Measurements from ENCODE around the gene ANTXR2.
"Not testable (repeated sequence)": the region's sequence is repeated elsewhere in the genome, so short reads cannot be mapped to it uniquely, and the experiment has no call there.

The ANTXR2 gene

DNA sequence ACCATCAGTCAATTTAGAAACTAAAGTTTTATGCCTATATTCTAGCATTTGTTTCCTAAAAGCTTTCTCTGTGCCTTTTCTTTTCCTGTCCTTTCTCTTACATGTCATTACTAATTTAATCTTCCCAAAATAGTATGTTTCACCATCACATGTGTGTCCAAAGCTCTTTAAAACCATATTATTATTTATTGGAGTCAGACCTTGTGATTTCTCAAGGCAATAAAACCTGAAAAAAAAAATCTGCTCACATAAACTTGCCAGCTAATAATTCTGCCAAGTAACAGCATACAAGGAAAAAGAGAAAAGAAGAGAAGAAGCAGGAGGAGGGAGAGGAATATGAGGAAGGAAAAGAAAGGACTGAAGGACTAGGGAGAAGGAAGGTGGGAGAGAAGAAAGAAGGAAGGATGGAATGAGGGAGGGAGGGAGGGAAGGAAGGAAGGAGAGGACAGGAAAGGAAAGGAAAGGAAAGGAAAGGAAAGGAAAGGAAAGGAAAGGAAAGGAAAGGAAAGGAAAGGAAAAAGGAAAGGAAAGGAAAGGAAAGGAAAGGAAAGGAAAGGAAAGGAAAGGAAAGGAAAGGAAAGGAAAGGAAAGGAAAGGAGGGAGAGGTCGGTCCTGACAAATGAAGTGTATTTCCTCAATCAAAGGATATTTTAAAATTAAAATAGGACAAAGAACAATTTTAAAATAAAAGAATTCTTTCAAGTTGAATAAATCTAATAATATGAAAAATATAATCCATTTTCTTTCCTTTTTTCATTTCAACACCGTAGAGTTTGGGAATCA, 57.4 kb downstream of the ANTXR2 start:
- no peak for FAIRE-seq

DNA sequence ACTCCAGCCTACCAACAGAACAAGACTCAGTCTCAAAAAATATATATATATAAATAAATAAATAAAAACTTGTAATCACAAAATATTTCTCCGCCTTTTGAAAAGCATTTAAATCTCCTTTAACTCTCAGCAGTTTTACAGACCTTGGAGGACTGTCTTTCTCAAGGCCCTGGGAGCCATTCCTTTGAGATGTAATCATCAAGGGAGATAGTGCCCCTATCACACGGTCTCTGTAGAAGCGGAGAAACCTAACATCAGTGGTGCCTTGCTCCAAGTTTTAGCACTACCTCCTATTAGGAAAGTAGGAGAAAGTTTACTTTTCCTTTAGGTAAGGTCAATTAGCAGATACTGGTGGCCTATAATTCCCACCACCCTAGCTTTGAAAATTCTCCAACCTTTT, 58.5 kb downstream of the ANTXR2 start:
- no peak for FAIRE-seq

GRCh38 chr4:80012291-80012690, 60.7 kb downstream of the ANTXR2 start:
- no peak for FAIRE-seq

GRCh38 chr4:80011636-80012236, 61.3 kb downstream of the ANTXR2 start:
- FAIRE-seq = no peak

GRCh38 chr4:80010316-80010715, 62.7 kb downstream of the ANTXR2 start:
- no peak for FAIRE-seq

DNA sequence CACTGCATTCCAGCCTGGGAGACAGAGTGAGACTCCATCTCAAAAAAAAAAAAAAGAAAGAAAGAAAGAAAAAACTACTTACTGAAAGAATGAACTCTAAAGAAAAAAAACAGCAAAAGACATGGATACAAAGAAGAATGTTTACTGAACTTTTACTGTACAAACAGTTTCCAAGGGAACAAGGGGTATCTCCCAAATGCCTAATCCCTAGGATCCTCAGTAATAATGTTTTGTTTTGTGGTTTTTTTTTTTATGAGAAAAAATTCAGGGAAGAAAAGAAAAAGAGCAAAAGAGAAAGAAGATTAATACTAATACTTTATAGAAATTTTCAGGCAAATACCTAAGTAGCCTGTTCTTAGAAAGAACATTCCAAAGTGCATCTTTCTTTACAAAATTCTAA, 63.2 kb downstream of the ANTXR2 start:
- no peak for FAIRE-seq

DNA sequence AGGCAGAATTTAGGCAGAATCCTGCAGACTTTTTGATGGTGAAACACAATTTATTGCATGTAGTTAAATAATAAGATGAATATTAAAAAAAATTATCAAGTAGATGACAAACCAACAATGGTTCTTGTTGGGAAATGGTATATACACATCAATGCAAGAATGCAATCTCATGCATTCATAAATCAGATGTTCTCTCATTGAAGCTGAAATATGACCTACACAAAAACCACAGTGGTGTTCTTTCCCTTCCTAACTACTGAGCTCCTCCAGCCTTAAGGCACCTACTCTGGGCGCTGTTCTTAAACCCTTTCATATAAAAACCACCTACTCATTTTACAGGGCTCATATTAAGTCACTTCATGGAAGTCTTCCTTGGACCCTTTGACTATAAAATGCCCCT, 64.1 kb downstream of the ANTXR2 start:
- FAIRE-seq = no peak

DNA sequence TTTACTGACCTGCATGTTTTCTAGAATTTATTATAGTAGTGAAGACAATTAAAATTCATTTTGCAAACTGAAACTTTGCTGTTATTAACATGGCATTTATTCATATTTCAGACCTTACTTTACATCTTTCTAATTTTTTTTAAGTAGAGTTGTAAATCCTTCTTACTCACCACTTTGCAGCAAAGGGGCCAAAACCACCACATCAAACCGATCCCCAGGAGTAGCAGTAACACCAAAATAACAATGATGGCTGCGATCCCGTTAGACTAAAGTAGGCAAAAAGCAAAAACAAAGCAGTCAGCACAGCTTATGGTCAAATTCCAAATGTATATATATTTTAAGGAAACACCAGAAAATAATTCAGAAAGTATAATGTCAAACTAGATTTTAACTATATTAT, 64.7 kb downstream of the ANTXR2 start:
- no peak for FAIRE-seq

- FAIRE-seq = no peak
These were observed 65.3 kb downstream of the ANTXR2 start for GRCh38 chr4:80007745-80008149.

DNA sequence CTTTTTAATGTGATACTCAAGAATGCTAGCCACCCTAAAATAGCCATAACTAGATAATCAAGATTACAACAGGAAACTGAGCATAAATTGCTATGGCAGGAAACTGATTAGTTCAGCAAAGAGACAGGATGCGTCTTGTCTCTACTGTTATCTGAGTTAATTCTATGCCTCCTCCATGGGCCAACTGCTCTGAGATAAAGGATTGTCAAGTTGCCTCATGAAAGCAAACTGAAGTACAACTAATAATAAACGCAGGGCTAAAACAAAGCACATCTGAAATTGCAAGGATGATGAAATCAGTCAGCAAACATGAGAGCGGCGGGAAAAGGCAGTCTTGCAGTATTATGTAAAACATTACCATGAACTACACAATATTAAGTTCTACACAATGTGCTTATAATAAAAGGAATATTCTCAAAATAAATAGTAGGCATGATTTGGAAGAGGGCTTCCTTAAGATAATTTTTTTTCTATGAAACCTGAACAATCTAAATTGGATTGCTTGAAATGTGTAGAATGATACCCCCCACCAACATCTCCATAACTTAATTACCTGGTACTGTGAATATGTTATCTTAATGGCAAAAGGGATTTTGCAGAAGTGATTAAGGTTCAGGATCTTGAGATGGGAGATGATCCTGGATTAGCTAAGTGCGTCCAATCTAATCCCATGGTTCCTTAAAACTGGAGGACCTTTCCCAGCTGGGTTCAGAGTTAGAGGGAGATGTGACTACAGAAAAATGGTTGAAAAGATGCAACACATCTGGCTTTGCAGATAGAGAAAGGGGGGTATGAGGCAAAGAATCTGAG, 65.9 kb downstream of the ANTXR2 start:
- FAIRE-seq = no peak

DNA sequence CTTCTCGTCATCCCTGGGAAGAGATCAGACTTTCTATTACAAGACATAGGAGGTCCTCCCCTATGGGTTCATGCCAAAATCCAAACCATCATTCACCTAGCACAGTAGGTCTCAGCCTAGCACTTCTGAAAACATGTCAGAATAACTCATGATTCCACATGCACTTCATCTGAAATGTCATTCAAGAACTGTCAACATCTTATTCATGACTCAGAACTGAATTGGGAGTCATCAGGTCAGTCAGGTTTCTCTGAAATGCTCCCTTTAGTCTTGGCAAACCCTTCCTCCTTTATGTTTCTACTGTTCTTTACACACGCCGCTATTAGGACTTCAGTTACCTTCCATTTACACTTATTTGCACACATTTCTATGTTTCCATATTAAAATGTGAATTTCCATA, 67.2 kb downstream of the ANTXR2 start:
- FAIRE-seq = no peak

- no peak for FAIRE-seq
These were observed 68.7 kb downstream of the ANTXR2 start for GRCh38 chr4:80004319-80004718.

- not testable (repeated sequence) for FAIRE-seq
These were observed 70.5 kb downstream of the ANTXR2 start for GRCh38 chr4:80002559-80002958.

- FAIRE-seq = not testable (repeated sequence)
These were observed 74.0 kb downstream of the ANTXR2 start for GRCh38 chr4:79999048-79999447.

- no peak for FAIRE-seq
These were observed 74.8 kb downstream of the ANTXR2 start for GRCh38 chr4:79998201-79998600.

DNA sequence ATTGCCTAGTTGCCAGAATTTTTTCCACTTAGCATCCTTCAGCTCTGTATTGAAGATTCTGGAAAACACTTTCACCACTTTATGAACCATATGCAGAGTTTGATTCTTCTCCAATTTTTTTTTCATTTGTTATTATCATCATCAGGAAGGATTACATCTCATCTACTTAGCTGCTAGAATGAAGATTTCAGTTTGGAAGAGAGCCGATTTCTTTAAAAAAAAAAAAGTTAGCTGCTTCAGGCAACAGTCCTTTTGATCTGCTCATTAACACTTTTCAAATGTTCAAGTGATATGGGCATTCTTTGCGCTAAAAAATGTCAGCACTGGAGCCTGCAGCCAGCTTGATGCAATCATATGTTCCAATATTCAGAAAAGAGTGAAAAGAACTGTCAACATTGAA, 76.2 kb downstream of the ANTXR2 start:
- no peak for FAIRE-seq

GRCh38 chr4:79993476-79993875, 79.6 kb downstream of the ANTXR2 start:
- no peak for FAIRE-seq

DNA sequence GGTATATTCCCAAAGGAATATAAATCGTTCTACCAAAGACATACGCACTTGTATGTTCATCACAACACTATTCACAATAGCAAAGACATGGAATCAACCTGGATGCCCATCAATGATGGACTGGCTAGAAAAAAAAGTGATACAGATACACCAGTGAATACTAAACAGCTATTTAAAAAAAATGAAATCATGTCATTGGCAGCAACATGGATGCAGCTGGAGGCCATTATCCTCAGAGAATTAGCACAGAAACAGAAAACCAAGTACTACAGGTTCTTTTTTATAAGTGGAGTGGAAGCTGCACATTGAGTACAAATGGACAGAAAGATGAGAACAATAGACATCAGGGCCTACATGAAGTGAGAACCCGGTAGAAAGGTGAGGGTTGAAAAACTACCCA, 81.4 kb downstream of the ANTXR2 start:
- FAIRE-seq = no peak

DNA sequence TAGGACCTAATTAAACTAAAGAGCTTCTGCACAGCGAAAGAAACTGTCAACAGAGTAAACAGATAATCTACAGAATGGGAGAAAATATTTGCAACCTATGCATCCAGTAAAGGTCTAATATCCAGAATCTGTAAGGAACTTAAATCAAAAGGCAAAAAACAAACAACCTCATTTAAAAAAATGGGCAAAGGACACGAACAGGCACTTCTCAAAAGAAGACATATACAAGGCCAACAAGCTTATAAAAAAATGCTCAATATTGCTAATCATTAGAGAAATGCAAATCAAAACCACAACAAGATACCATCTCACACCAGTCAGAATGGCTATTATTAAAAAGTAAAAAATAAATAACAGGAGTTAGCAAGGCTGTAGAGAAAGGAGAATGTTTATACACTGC, 81.9 kb downstream of the ANTXR2 start:
- FAIRE-seq = not testable (repeated sequence)

GRCh38 chr4:79987401-79987800, 85.6 kb downstream of the ANTXR2 start:
- FAIRE-seq = no peak

GRCh38 chr4:79983431-79983830, 89.6 kb downstream of the ANTXR2 start:
- FAIRE-seq = no peak

- no peak for FAIRE-seq
These were observed 90.3 kb downstream of the ANTXR2 start for GRCh38 chr4:79982601-79983322.

DNA sequence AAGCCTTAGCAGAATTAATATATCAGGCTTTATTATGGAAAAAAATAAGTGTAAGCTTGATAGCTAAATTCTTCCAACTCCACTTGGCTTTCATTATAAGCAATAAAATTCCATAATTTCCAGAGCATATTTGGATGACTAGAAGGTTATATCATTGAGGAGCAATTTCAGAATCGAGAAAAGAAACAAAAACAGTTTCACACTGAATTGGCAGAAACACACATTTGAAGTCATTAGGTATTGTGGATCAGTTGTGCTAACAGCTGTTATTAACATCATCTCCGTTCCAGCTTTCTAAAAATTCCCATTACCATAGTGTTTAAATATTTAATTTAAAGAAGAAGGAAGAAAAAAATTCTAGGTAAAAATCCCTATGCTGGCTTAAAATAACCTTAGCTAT, 92.6 kb downstream of the ANTXR2 start:
- FAIRE-seq = no peak

Data from G401.6 (cell line).